OCI-LY1 (cell line): ENCODE measurements around the gene ARIH2.
A peak's percentile ranks its signal among the peaks of the same experiment; 100 is the strongest.

Experiments
- H2AFZ ChIP-seq: fragments of 200-600 bp; sonication (generic), shearing (Covaris generic); 2 replicates; pipeline ENCODE4 v1.6.0; 2014; ENCODE audit warnings: antibody characterized with exemption, mild to moderate bottlenecking, low read length
- H3F3A ChIP-seq: fragments of 200-600 bp; sonication (generic), shearing (Covaris generic); 2 replicates; pipeline ENCODE4 v1.6.0; 2014; ENCODE audit warnings: mild to moderate bottlenecking, antibody characterized with exemption, low read length, moderate library complexity; ENCODE audit not compliant: insufficient read depth
- H3K27ac ChIP-seq: fragments of 200-600 bp; sonication (generic); 2 replicates; pipeline ENCODE4 v1.5.1; 2014; ENCODE audit warnings: low read length, mixed run types, mild to moderate bottlenecking, low read depth; ENCODE audit not compliant: poor library complexity, severe bottlenecking
- H3K27me3 ChIP-seq: fragments of 200-600 bp; sonication (generic); 2 replicates; pipeline ENCODE4 v1.6.0; 2014; ENCODE audit warnings: antibody characterized with exemption, mild to moderate bottlenecking, low read length, moderate library complexity; ENCODE audit not compliant: insufficient read depth
- H3K36me3 ChIP-seq: fragments of 200-600 bp; sonication (generic); 2 replicates; pipeline ENCODE4 v1.6.1; 2014; ENCODE audit warnings: mild to moderate bottlenecking, antibody characterized with exemption, low read length, moderate library complexity, mixed read lengths; ENCODE audit not compliant: insufficient read depth
- H3K4me1 ChIP-seq: fragments of 200-600 bp; sonication (generic); 2 replicates; pipeline ENCODE4 v1.5.1; 2014; ENCODE audit warnings: mild to moderate bottlenecking, low read length, moderate library complexity; ENCODE audit not compliant: insufficient read depth, severe bottlenecking
- H3K4me2 ChIP-seq: fragments of 200-600 bp; sonication (generic), shearing (Covaris generic); 2 replicates; pipeline ENCODE4 v1.6.1; 2014; ENCODE audit warnings: low read length
- H3K4me3 ChIP-seq: fragments of 200-600 bp; sonication (generic); 2 replicates; pipeline ENCODE4 v1.5.1; 2014; ENCODE audit warnings: low read length, low read depth, mild to moderate bottlenecking, mixed read lengths; ENCODE audit not compliant: poor library complexity, severe bottlenecking
- H3K79me2 ChIP-seq: fragments of 200-600 bp; shearing (Covaris generic); 2 replicates; pipeline ENCODE4 v1.6.1; 2016; ENCODE audit warnings: mixed run types, low read length, mixed read lengths; ENCODE audit not compliant: insufficient read depth
- H3K9ac ChIP-seq: fragments of 200-600 bp; sonication (generic), shearing (Covaris generic); 2 replicates; pipeline ENCODE4 v1.6.1; 2014; ENCODE audit warnings: mild to moderate bottlenecking, low read length, mixed read lengths
- H3K9me2 ChIP-seq: fragments of 200-600 bp; sonication (generic), shearing (Covaris generic); 2 replicates; pipeline ENCODE4 v1.6.1; 2014; ENCODE audit warnings: low read depth, mild to moderate bottlenecking, low read length, mixed read lengths
- H3K9me3 ChIP-seq: fragments of 200-600 bp; shearing (Covaris generic); 2 replicates; pipeline ENCODE4 v1.6.1; 2014; ENCODE audit warnings: low read length, mixed read lengths
- H4K20me1 ChIP-seq: fragments of 200-600 bp; sonication (generic), shearing (Covaris generic); 2 replicates; pipeline ENCODE4 v1.6.0; 2016; ENCODE audit warnings: mild to moderate bottlenecking, low read length; ENCODE audit not compliant: insufficient read depth
- EZH2 ChIP-seq: fragments of 200-600 bp; sonication (generic), shearing (Covaris generic); IDR thresholded peaks from 2 replicates; pipeline ENCODE4 v1.8.0; 2017; ENCODE audit warnings: borderline replicate concordance, mixed run types, mild to moderate bottlenecking, antibody characterized with exemption, low read length, moderate library complexity, mixed read lengths
- TF ChIP-seq, protein P1 (sequence below): fragments of 200-600 bp; sonication (generic), shearing (Covaris generic); IDR thresholded peaks from 2 replicates; pipeline ENCODE4 v1.5.1; 2017; ENCODE audit warnings: mild to moderate bottlenecking, antibody characterized with exemption, low read length, moderate library complexity, mixed read lengths

Gene ARIH2

GRCh38 chr3:49013738-49014660 is 95.4 kb downstream of the ARIH2 start:
- Histone ChIP-seq H3F3A (0 out of 2 replicates have a peak, but pooled peaks cover 8% of the 10 kb centered on the region), H3K79me2 (no peaks in the 10 kb centered on the region), H2AFZ (no peak overlapping the region), H3K9me2 (no peaks in the 10 kb centered on the region), H3K4me1 (peaks cover 15% of the 10 kb centered on the region), H3K9ac (no peak overlapping the region), H3K27me3 (no peaks in the 10 kb centered on the region), H3K9me3 (no peaks in the 10 kb centered on the region), H4K20me1 (no peaks in the 10 kb centered on the region), H3K36me3 (peaks cover 47% of the 10 kb centered on the region), H3K4me3 (no peak overlapping the region), H3K4me2 (no peak overlapping the region), H3K27ac (no peak overlapping the region)
- TF ChIP-seq EZH2 = no peak
- TF ChIP-seq, protein P1, sequence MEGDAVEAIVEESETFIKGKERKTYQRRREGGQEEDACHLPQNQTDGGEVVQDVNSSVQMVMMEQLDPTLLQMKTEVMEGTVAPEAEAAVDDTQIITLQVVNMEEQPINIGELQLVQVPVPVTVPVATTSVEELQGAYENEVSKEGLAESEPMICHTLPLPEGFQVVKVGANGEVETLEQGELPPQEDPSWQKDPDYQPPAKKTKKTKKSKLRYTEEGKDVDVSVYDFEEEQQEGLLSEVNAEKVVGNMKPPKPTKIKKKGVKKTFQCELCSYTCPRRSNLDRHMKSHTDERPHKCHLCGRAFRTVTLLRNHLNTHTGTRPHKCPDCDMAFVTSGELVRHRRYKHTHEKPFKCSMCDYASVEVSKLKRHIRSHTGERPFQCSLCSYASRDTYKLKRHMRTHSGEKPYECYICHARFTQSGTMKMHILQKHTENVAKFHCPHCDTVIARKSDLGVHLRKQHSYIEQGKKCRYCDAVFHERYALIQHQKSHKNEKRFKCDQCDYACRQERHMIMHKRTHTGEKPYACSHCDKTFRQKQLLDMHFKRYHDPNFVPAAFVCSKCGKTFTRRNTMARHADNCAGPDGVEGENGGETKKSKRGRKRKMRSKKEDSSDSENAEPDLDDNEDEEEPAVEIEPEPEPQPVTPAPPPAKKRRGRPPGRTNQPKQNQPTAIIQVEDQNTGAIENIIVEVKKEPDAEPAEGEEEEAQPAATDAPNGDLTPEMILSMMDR = peak; percentile 79

- no peak for TF ChIP-seq EZH2
- TF ChIP-seq, protein P1 = no peak
- Histone ChIP-seq H3K9me2 (no peaks in the 10 kb centered on the region), H3K36me3 (peaks cover 47% of the 10 kb centered on the region), H3K4me2 (no peak overlapping the region), H3F3A (0 out of 2 replicates have a peak, but pooled peaks cover 8% of the 10 kb centered on the region), H4K20me1 (no peaks in the 10 kb centered on the region), H3K27me3 (no peaks in the 10 kb centered on the region), H2AFZ (no peak overlapping the region), H3K4me1 (peaks cover 25% of the 10 kb centered on the region), H3K4me3 (no peak overlapping the region), H3K27ac (no peak overlapping the region), H3K9me3 (no peaks in the 10 kb centered on the region), H3K79me2 (peaks cover 6% of the 10 kb centered on the region; the same call in 1 of the 2 replicates), H3K9ac (no peak overlapping the region)
Measured at GRCh38 chr3:49015072-49015471, 96.4 kb downstream of the ARIH2 start.

GRCh38 chr3:49015765-49016164 is 97.1 kb downstream of the ARIH2 start:
- H3K9ac ChIP-seq = no peak overlapping the region
- H3K36me3 ChIP-seq = peaks cover 47% of the 10 kb centered on the region
- peaks cover 27% of the 10 kb centered on the region for H3K4me1 ChIP-seq
- H3K9me3 ChIP-seq = no peaks in the 10 kb centered on the region
- no peak overlapping the region for H2AFZ ChIP-seq
- 0 out of 2 replicates have a peak, but pooled peaks cover 8% of the 10 kb centered on the region for H3F3A ChIP-seq
- H3K9me2 ChIP-seq = no peaks in the 10 kb centered on the region
- H3K4me2 ChIP-seq = no peak overlapping the region
- H3K27me3 ChIP-seq = no peaks in the 10 kb centered on the region
- H4K20me1 ChIP-seq = no peaks in the 10 kb centered on the region
- no peak for TF ChIP-seq EZH2
- TF ChIP-seq, protein P1 = no peak
- peaks cover 13% of the 10 kb centered on the region; the same call in 1 of the 2 replicates for H3K79me2 ChIP-seq
- no peak overlapping the region for H3K4me3 ChIP-seq
- H3K27ac ChIP-seq = no peak overlapping the region
